RWPE1 (cell line): ENCODE measurements around the gene ZNF622.

ENCODE experiments used
- CTCF ChIA-PET: fragments of 350-600 bp; sonication (Branson Sonifier 250); formaldehyde crosslinking; extraction: SDS; loops from one replicate; lab custom pipeline; 2021; lab: Yijun Ruan, JAX
- POLR2A ChIA-PET: fragments of 400-600 bp; formaldehyde crosslinking; extraction: SDS; loops from one replicate; lab custom pipeline; 2020; ENCODE audit warnings: antibody characterized with exemption; ENCODE audit not compliant: low non-redundant PET; lab: Yijun Ruan, JAX
- DNase-seq: peaks from one replicate; pipeline ENCODE4 v3.0.0; 2012; ENCODE audit warnings: low spot score
- H3K27ac ChIP-seq: fragments of 450-650 bp; 2 replicates; pipeline ENCODE4 v1.5.1; 2017
- TF ChIP-seq, protein P1 (sequence below): fragments of 450-650 bp; conservative IDR thresholded peaks from 2 replicates; pipeline ENCODE4 v1.5.1; 2017; ENCODE audit warnings: low read depth, mild to moderate bottlenecking

ZNF622 gene

GRCh38 chr5:16406023-16406422, 59.6 kb downstream of the ZNF622 start:
- ChIA-PET POLR2A (no interaction called here), CTCF (no interaction called here)
- TF ChIP-seq, protein P1, sequence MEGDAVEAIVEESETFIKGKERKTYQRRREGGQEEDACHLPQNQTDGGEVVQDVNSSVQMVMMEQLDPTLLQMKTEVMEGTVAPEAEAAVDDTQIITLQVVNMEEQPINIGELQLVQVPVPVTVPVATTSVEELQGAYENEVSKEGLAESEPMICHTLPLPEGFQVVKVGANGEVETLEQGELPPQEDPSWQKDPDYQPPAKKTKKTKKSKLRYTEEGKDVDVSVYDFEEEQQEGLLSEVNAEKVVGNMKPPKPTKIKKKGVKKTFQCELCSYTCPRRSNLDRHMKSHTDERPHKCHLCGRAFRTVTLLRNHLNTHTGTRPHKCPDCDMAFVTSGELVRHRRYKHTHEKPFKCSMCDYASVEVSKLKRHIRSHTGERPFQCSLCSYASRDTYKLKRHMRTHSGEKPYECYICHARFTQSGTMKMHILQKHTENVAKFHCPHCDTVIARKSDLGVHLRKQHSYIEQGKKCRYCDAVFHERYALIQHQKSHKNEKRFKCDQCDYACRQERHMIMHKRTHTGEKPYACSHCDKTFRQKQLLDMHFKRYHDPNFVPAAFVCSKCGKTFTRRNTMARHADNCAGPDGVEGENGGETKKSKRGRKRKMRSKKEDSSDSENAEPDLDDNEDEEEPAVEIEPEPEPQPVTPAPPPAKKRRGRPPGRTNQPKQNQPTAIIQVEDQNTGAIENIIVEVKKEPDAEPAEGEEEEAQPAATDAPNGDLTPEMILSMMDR, result no peak
- DNase-seq, result no peak
- no peak overlapping the region for H3K27ac ChIP-seq
